ENCODE data around the gene ASGR1.
A peak's percentile ranks its signal among the peaks of the same experiment; 100 is the strongest.
"Not testable (repeated sequence)": the region's sequence is repeated elsewhere in the genome, so short reads cannot be mapped to it uniquely, and the experiment has no call there.

The ASGR1 gene

DNA sequence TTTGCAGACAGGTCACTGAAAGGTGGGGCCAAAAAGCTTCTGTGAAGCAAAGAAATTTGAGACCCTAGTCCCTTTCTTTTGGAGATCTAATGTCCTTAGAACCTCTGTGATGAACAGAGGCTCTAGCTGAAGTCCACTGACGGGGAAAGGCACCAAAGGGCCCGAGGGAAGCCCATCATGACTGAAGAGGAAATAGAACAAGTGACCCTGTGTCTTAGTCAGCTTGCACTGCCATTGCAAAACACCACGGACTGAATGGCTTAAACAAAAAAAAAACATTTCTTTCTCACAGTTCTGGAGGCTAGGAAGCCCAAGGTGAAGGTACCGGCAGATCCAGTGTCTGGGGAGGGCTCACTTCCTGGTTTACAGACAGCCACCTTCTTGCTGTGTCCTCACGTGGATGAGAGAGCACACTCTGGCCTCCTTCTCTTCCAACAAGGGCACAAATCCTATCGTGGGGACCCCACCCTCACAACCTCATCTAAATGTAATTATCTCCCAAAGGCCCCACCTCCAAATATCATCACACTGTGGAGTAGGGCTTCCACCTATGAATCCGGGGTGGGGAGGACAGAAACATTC, 40.3 kb downstream of the ASGR1 start:
- no peak for DNase-seq

GRCh38 chr17:7137171-7137943, 41.8 kb downstream of the ASGR1 start:
- DNase-seq = no peak

More for the DNA sequence above, 40.3 kb downstream of the ASGR1 start:
- TF ChIP-seq GATA1 (IDR thresholded peaks at IDR 0.05; ENCODE audit: low read depth, low read length) = no peak
- TF ChIP-seq POLR2A (IDR thresholded peaks at IDR 0.05; ENCODE audit: low read length) = no peak

GRCh38 chr17:7136266-7136877, 42.8 kb downstream of the ASGR1 start:
- peak; percentile 71 to 86 for DNase-seq
- TF ChIP-seq POLR2A (IDR thresholded peaks at IDR 0.05; ENCODE audit: low read length) (no peak), GATA1 (IDR thresholded peaks at IDR 0.05; ENCODE audit: low read depth, low read length) (no peak)

More at GRCh38 chr17:7137171-7137943, 41.8 kb downstream of the ASGR1 start:
- no peak for TF ChIP-seq POLR2A (IDR thresholded peaks at IDR 0.05; ENCODE audit: low read length)
- no peak for TF ChIP-seq GATA1 (IDR thresholded peaks at IDR 0.05; ENCODE audit: low read depth, low read length)

DNA sequence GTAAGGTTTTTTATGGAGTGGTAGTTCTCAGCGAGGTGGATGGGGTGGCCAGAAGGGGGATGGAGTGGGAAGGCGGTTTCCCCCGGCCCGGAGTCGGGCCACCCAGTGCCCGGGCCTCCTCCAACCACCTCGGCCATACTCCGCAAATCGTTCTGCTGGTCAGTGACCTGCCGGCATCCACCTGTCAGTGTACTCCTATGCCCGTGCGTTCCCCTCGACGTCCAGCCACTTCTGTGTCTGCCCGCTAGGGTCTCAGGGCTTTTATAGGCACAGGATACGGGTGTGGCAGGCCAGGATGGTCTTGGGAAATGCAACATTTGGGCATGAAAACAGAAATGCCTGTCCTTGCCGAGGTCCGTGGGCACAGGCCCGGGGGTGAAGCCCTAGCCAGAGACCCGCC, 45.3 kb downstream of the ASGR1 start:
- no peak for TF ChIP-seq GATA1 (IDR thresholded peaks at IDR 0.05; ENCODE audit: low read depth, low read length)
- TF ChIP-seq POLR2A (IDR thresholded peaks at IDR 0.05; ENCODE audit: low read length) = no peak
- DNase-seq = no peak

DNA sequence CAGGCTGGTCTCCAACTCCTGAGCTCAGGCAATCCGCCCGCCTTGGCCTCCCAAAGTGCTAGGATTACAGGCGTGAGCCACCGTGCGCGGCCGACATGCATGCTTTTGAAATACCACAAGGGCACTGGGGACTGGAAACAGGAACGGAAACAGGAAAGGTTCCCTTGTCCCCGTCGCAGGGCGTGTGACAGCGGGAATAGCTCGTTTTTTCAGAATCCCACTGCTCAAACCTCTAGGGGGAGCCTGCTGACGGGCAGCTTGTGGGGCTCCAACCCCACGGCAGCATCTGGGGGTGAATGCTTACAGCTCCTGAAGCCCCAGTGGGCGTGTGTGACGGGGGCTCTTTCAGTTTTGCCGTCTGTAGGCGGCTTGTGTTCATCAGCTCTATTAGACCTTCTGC, 45.7 kb downstream of the ASGR1 start:
- peak; percentile 16 to 32 for DNase-seq
- no peak for TF ChIP-seq POLR2A (IDR thresholded peaks at IDR 0.05; ENCODE audit: low read length)
- no peak for TF ChIP-seq GATA1 (IDR thresholded peaks at IDR 0.05; ENCODE audit: low read depth, low read length)

- no peak for DNase-seq
Observed at GRCh38 chr17:7132511-7133094, 46.6 kb downstream of the ASGR1 start.

GRCh38 chr17:7131423-7131791, 47.8 kb downstream of the ASGR1 start:
- no peak for TF ChIP-seq POLR2A (IDR thresholded peaks at IDR 0.05; ENCODE audit: low read length)
- no peak for TF ChIP-seq GATA1 (IDR thresholded peaks at IDR 0.05; ENCODE audit: low read depth, low read length)
- DNase-seq = no peak

More at GRCh38 chr17:7132511-7133094, 46.6 kb downstream of the ASGR1 start:
- TF ChIP-seq POLR2A (IDR thresholded peaks at IDR 0.05; ENCODE audit: low read length) = no peak
- no peak for TF ChIP-seq GATA1 (IDR thresholded peaks at IDR 0.05; ENCODE audit: low read depth, low read length)

GRCh38 chr17:7130621-7131422, 48.3 kb downstream of the ASGR1 start:
- no peak for DNase-seq
- no peak for TF ChIP-seq POLR2A (IDR thresholded peaks at IDR 0.05; ENCODE audit: low read length)
- TF ChIP-seq GATA1 (IDR thresholded peaks at IDR 0.05; ENCODE audit: low read depth, low read length) = no peak

DNA sequence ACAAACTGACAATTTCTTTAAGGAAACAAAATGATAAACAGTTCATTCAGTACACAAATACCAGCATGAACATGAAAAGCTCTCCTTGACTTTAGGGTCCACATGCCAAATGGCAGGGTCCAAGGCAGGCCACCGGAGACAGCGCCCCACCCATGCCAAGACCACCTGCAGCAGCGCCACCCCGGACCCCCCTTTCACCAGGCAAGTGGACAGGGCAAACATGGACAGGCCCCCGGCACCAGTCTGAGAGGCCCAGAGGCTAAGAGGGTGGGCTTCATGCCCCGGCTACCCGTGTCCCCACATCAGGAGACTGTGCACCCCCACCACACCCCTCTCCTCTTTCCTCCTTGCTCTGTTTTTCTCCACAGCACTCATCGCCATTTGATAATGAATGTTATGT, 49.9 kb downstream of the ASGR1 start:
- TF ChIP-seq GATA1 (IDR thresholded peaks at IDR 0.05; ENCODE audit: low read depth, low read length) = no peak
- no peak for TF ChIP-seq POLR2A (IDR thresholded peaks at IDR 0.05; ENCODE audit: low read length)

DNA sequence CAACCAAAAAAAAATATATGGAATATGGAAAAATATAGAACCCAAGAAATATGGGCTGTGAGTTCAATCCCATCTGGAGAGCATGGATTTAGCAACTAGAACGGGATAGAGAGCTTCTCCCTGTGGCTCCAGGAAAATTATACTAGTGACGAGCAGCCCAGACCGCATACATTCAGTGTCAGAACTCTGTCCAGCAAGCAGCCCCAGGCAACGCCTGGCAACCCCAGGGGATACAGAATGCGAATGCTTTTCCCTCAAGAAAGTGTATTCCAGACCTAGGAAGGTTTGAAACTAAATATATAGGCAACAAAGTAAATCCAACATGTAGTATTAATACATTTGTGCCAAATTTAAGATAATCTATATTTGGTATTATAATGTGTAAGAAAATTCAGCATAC, 51.0 kb downstream of the ASGR1 start:
- DNase-seq = no peak
- TF ChIP-seq POLR2A (IDR thresholded peaks at IDR 0.05; ENCODE audit: low read length) (no peak), GATA1 (IDR thresholded peaks at IDR 0.05; ENCODE audit: low read depth, low read length) (no peak)

More for the DNA sequence above, 49.9 kb downstream of the ASGR1 start:
- DNase-seq = no peak

DNA sequence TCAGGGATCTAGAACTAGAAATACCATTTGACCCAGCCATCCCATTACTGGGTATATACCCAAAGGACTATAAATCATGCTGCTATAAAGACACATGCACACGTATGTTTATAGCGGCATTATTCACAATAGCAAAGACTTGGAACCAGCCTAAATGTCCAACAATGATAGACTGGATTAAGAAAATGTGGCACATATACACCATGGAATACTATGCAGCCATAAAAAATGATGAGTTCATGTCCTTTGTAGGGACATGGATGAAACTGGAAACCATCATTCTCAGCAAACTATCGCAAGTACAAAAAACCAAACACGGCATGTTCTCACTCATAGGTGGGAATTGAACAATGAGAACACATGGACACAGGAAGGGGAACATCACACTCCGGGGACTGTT, 51.7 kb downstream of the ASGR1 start:
- not testable (repeated sequence) for DNase-seq

GRCh38 chr17:7126386-7126785, 52.8 kb downstream of the ASGR1 start:
- not testable (repeated sequence) for DNase-seq

DNA sequence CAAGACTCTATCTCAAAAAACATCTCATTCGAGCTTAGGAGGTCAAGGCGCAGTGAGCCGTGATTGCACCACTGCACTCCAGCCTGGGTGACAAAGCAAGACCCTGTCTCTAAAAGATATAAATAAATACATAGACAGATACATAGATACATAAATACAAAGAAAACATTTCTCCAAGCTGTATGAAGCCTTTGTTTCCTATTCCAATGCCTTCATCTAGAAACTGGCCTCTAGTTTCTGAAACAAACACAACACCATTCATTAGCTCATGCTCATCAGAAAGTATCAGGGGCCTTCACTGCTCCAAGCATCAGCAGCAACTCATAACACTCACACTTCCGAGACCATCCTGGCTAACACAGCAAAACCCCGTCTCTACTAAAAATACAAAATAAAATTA, 54.2 kb downstream of the ASGR1 start:
- TF ChIP-seq POLR2A (IDR thresholded peaks at IDR 0.05; ENCODE audit: low read length) = no peak
- no peak for TF ChIP-seq GATA1 (IDR thresholded peaks at IDR 0.05; ENCODE audit: low read depth, low read length)
- no peak for DNase-seq

DNA sequence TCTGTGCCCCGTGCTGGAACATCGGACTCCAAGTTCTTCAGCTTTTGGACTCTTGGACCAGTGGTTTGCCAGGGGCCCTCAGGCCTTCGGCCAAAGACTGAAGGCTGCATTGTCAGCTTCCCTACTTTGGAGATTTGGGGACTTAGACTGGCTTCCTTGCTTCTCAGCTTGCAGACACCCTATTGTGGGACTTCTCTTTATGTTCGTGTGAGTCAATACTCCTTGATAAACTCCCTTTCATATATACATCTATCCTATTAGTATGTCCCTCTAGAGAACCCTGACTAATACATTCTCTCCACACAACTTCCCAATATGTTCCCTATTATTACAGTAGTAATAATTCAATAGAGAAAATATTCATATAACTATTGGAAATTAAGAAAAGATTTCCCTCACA, 55.3 kb downstream of the ASGR1 start:
- no peak for DNase-seq
- TF ChIP-seq POLR2A (IDR thresholded peaks at IDR 0.05; ENCODE audit: low read length) = no peak
- TF ChIP-seq GATA1 (IDR thresholded peaks at IDR 0.05; ENCODE audit: low read depth, low read length) = no peak
